ENCODE data around the gene NELL2.

NELL2 gene

GRCh38 chr12:44459569-44459968, 416.5 kb downstream of the NELL2 start:
- no peak overlapping the region for H3K4me3 ChIP-seq (replicated peaks; ENCODE audit: insufficient read depth, low read length)
- TF ChIP-seq GABPA (IDR thresholded peaks at IDR 0.05; ENCODE audit: low read depth): no peak
- TF ChIP-seq CTCF (IDR thresholded peaks at IDR 0.05; ENCODE audit: insufficient read depth, low read length): no peak
- no peak for TF ChIP-seq POLR2AphosphoS5 (IDR thresholded peaks at IDR 0.05; ENCODE audit: low read depth)
- no peaks in the 10 kb centered on the region for H3K27me3 ChIP-seq (ENCODE audit: insufficient read depth, poor library complexity, severe bottlenecking)
- no peak for DNase-seq (ENCODE audit: low read depth in 1 of 2, low spot score in 1 of 2)
- H3K27ac ChIP-seq (replicated peaks): no peak overlapping the region
